Measurements from ENCODE around the gene TJP1.
"Not testable (repeated sequence)": the region's sequence is repeated elsewhere in the genome, so short reads cannot be mapped to it uniquely, and the experiment has no call there.

The TJP1 gene

GRCh38 chr15:29784413-29784812 lies 37.9 kb downstream of the TJP1 start:
- H3K27me3 ChIP-seq (ENCODE audit: insufficient read depth, low read depth, severe bottlenecking) = no peaks in the 10 kb centered on the region
- H3K4me3 ChIP-seq (ENCODE audit: low read depth, low read length) = no peak overlapping the region
- no peak for TF ChIP-seq CTCF (IDR thresholded peaks at IDR 0.05; ENCODE audit: low read depth, low read length)
- H3K27ac ChIP-seq = no peak overlapping the region
- DNase-seq = no peak
- peaks cover 4% of the 10 kb centered on the region for H3K36me3 ChIP-seq
- H3K9me3 ChIP-seq (ENCODE audit: severe bottlenecking) = no peaks in the 10 kb centered on the region

- not testable (repeated sequence) for H3K36me3 ChIP-seq; DNase-seq; H3K4me3 ChIP-seq (ENCODE audit: low read depth, low read length); H3K27ac ChIP-seq; H3K27me3 ChIP-seq (ENCODE audit: insufficient read depth, low read depth, severe bottlenecking); H3K9me3 ChIP-seq (ENCODE audit: severe bottlenecking)
These were observed 39.5 kb downstream of the TJP1 start for GRCh38 chr15:29782816-29783215.

- no peak for TF ChIP-seq CTCF (IDR thresholded peaks at IDR 0.05; ENCODE audit: low read depth, low read length)
- H3K27ac ChIP-seq = no peak overlapping the region
- no peaks in the 10 kb centered on the region for H3K27me3 ChIP-seq (ENCODE audit: insufficient read depth, low read depth, severe bottlenecking)
- H3K9me3 ChIP-seq (ENCODE audit: severe bottlenecking) = no peaks in the 10 kb centered on the region
- H3K4me3 ChIP-seq (ENCODE audit: low read depth, low read length) = no peak overlapping the region
- no peak for DNase-seq
- H3K36me3 ChIP-seq = peaks cover 4% of the 10 kb centered on the region; the same call in 1 of the 2 replicates
These were observed 43.9 kb downstream of the TJP1 start for GRCh38 chr15:29778382-29778781.

GRCh38 chr15:29776859-29777258 lies 45.4 kb downstream of the TJP1 start:
- TF ChIP-seq CTCF (IDR thresholded peaks at IDR 0.05; ENCODE audit: low read depth, low read length) = no peak
- no peaks in the 10 kb centered on the region for H3K27me3 ChIP-seq (ENCODE audit: insufficient read depth, low read depth, severe bottlenecking)
- peaks cover 10% of the 10 kb centered on the region for H3K36me3 ChIP-seq
- H3K27ac ChIP-seq = no peak overlapping the region
- H3K4me3 ChIP-seq (ENCODE audit: low read depth, low read length) = no peak overlapping the region
- no peak for DNase-seq
- H3K9me3 ChIP-seq (ENCODE audit: severe bottlenecking) = no peaks in the 10 kb centered on the region

- H3K36me3 ChIP-seq = peaks cover 20% of the 10 kb centered on the region
- no peak for DNase-seq
- TF ChIP-seq CTCF (IDR thresholded peaks at IDR 0.05; ENCODE audit: low read depth, low read length) = no peak
- no peaks in the 10 kb centered on the region for H3K9me3 ChIP-seq (ENCODE audit: severe bottlenecking)
- H3K27ac ChIP-seq = no peak overlapping the region
- H3K4me3 ChIP-seq (ENCODE audit: low read depth, low read length) = no peak overlapping the region
- no peaks in the 10 kb centered on the region for H3K27me3 ChIP-seq (ENCODE audit: insufficient read depth, low read depth, severe bottlenecking)
These were observed 47.4 kb downstream of the TJP1 start for GRCh38 chr15:29774900-29775299.

GRCh38 chr15:29773816-29774215 lies 48.5 kb downstream of the TJP1 start:
- TF ChIP-seq CTCF (IDR thresholded peaks at IDR 0.05; ENCODE audit: low read depth, low read length) = no peak
- Histone ChIP-seq H3K4me3 (ENCODE audit: low read depth, low read length) (no peak overlapping the region), H3K9me3 (ENCODE audit: severe bottlenecking) (no peaks in the 10 kb centered on the region), H3K36me3 (peaks cover 30% of the 10 kb centered on the region), H3K27ac (no peak overlapping the region), H3K27me3 (ENCODE audit: insufficient read depth, low read depth, severe bottlenecking) (no peaks in the 10 kb centered on the region)
- no peak for DNase-seq
